SK-N-SH treated with all-trans-retinoic acid at 6 μM for 48 hours (cell line): Measurements from ENCODE around the gene IL17C.

Source experiments
- BACH2 ChIP-seq: fragments of 250-450 bp; sonication (Bioruptor Pico); IDR thresholded peaks from 2 replicates; pipeline ENCODE4 v1.9.0; 2021; ENCODE audit warnings: mild to moderate bottlenecking, borderline replicate concordance
- CREB5 ChIP-seq: fragments of 250-450 bp; sonication (Bioruptor Pico); IDR thresholded peaks from 2 replicates; pipeline ENCODE4 v1.5.1; 2020; ENCODE audit warnings: low read depth, mild to moderate bottlenecking, moderate library complexity
- OSR1 ChIP-seq: fragments of 250-450 bp; sonication (Bioruptor Pico); IDR thresholded peaks from 2 replicates; pipeline ENCODE4 v1.8.0; 2022; ENCODE audit warnings: moderate library complexity, mild to moderate bottlenecking, inconsistent platforms
- PATZ1 ChIP-seq: fragments of 250-450 bp; sonication (Bioruptor Pico); IDR thresholded peaks from 2 replicates; pipeline ENCODE4 v1.8.0; 2020; ENCODE audit warnings: mild to moderate bottlenecking, moderate library complexity, borderline replicate concordance
- SNAI2 ChIP-seq: fragments of 250-450 bp; sonication (Bioruptor Pico); IDR thresholded peaks from 2 replicates; pipeline ENCODE4 v1.5.0; 2020; ENCODE audit warnings: mild to moderate bottlenecking, moderate library complexity
- TSHZ2 ChIP-seq: fragments of 250-450 bp; sonication (Bioruptor Pico); IDR thresholded peaks from 2 replicates; pipeline ENCODE4 v1.5.0; 2020; ENCODE audit warnings: mild to moderate bottlenecking, moderate library complexity
- ZFP3 ChIP-seq: fragments of 250-450 bp; sonication (Bioruptor Pico); IDR thresholded peaks from 2 replicates; pipeline ENCODE4 v1.5.0; 2020; ENCODE audit warnings: mild to moderate bottlenecking, moderate library complexity
- ZNF565 ChIP-seq: fragments of 450-650 bp; formaldehyde crosslinking; conservative IDR thresholded peaks from 2 replicates; pipeline ENCODE4 v1.5.0; 2020; ENCODE audit warnings: low read depth, mild to moderate bottlenecking, moderate library complexity

- TF ChIP-seq OSR1 (no peak), ZFP3 (no peak), CREB5 (CRISPR knock-in tag) (no peak), ZNF565 (CRISPR knock-in tag) (no peak), SNAI2 (CRISPR knock-in tag) (no peak), PATZ1 (no peak), TSHZ2 (CRISPR knock-in tag) (no peak), BACH2 (no peak)
These were observed 36.9 kb upstream of the IL17C start for GRCh38 chr16:88601313-88602036.
